Measurements from ENCODE around the gene ORAI3. TPM values are rescaled to one million over a fixed set of nuclear protein-coding genes. Genes with fewer than 3 reads are reported as not detected.

ORAI3 gene
- polyA plus RNA-seq, 1 experiment = 37.1 TPM

GRCh38 chr16:30974348-30974747, 25.5 kb downstream of the ORAI3 start:
- Histone ChIP-seq H3K36me3 (ENCODE audit: control insufficient read depth, insufficient read depth, low read length) (peaks cover 48% of the 10 kb centered on the region), H3K27me3 (ENCODE audit: control insufficient read depth, insufficient read depth, low read length) (no peaks in the 10 kb centered on the region), H3K4me3 (ENCODE audit: low read depth, low read length) (no peak overlapping the region)
- DNase-seq (ENCODE audit: low read depth) = no peak
- CTCF ChIA-PET = no interaction called here
- no peak for TF ChIP-seq CTCF (IDR thresholded peaks at IDR 0.05; ENCODE audit: insufficient read depth, low read depth, low read length)
- POLR2A ChIA-PET = no interaction called here

GRCh38 chr16:30976486-30976885, 27.6 kb downstream of the ORAI3 start:
- Histone ChIP-seq H3K27me3 (ENCODE audit: control insufficient read depth, insufficient read depth, low read length) (no peaks in the 10 kb centered on the region), H3K36me3 (ENCODE audit: control insufficient read depth, insufficient read depth, low read length) (peaks cover 48% of the 10 kb centered on the region), H3K4me3 (ENCODE audit: low read depth, low read length) (no peak overlapping the region)
- CTCF ChIA-PET = interaction anchor here (1.0 to 1.7 kb wide), 2 partner anchors 9 to 22 kb away, joined by 3 to 4 read pairs; no protein-coding TSS in a partner anchor
- no peak for DNase-seq (ENCODE audit: low read depth)
- POLR2A ChIA-PET = no interaction called here
- no peak for TF ChIP-seq CTCF (IDR thresholded peaks at IDR 0.05; ENCODE audit: insufficient read depth, low read depth, low read length)

GRCh38 chr16:30977502-30977901, 28.6 kb downstream of the ORAI3 start:
- no peak for DNase-seq (ENCODE audit: low read depth)
- CTCF ChIA-PET = interaction anchor here (0.8 to 1.7 kb wide), 5 partner anchors 8 to 136 kb away, joined by 3 to 4 read pairs (median 3); partner anchors contain the start of gene VKORC1
- peak; percentile 38; the same call in 1 of the 2 replicates for TF ChIP-seq CTCF (IDR thresholded peaks at IDR 0.05; ENCODE audit: insufficient read depth, low read depth, low read length)
- Histone ChIP-seq H3K27me3 (ENCODE audit: control insufficient read depth, insufficient read depth, low read length) (no peaks in the 10 kb centered on the region), H3K4me3 (ENCODE audit: low read depth, low read length) (no peak overlapping the region), H3K36me3 (ENCODE audit: control insufficient read depth, insufficient read depth, low read length) (peaks cover 46% of the 10 kb centered on the region)
- POLR2A ChIA-PET = no interaction called here

- Histone ChIP-seq H3K36me3 (ENCODE audit: control insufficient read depth, insufficient read depth, low read length) (peaks cover 42% of the 10 kb centered on the region), H3K27me3 (ENCODE audit: control insufficient read depth, insufficient read depth, low read length) (no peaks in the 10 kb centered on the region), H3K4me3 (ENCODE audit: low read depth, low read length) (no peak overlapping the region)
- CTCF ChIA-PET = no interaction called here
- no peak for DNase-seq (ENCODE audit: low read depth)
- POLR2A ChIA-PET = no interaction called here
- no peak for TF ChIP-seq CTCF (IDR thresholded peaks at IDR 0.05; ENCODE audit: insufficient read depth, low read depth, low read length)
Observed at GRCh38 chr16:30979170-30980022, 30.5 kb downstream of the ORAI3 start.

- TF ChIP-seq CTCF (IDR thresholded peaks at IDR 0.05; ENCODE audit: insufficient read depth, low read depth, low read length) = no peak
- peaks cover 41% of the 10 kb centered on the region for H3K36me3 ChIP-seq (ENCODE audit: control insufficient read depth, insufficient read depth, low read length)
- H3K4me3 ChIP-seq (ENCODE audit: low read depth, low read length) = no peak overlapping the region
- CTCF ChIA-PET = no interaction called here
- POLR2A ChIA-PET = no interaction called here
- H3K27me3 ChIP-seq (ENCODE audit: control insufficient read depth, insufficient read depth, low read length) = no peaks in the 10 kb centered on the region
- no peak for DNase-seq (ENCODE audit: low read depth)
Observed at GRCh38 chr16:30980023-30980371, 31.1 kb downstream of the ORAI3 start.

All from BJ (cell line).